C4-2B (cell line): ENCODE results near the gene LVRN.

Experiments
- ZFX ChIP-seq: fragments of 450-650 bp; IDR thresholded peaks from 2 replicates; pipeline ENCODE4 v1.6.1; 2017
- TF ChIP-seq, protein P1 (sequence below): fragments of 450-650 bp; conservative IDR thresholded peaks from 2 replicates; pipeline ENCODE4 v1.5.1; 2017; ENCODE audit warnings: mild to moderate bottlenecking

DNA sequence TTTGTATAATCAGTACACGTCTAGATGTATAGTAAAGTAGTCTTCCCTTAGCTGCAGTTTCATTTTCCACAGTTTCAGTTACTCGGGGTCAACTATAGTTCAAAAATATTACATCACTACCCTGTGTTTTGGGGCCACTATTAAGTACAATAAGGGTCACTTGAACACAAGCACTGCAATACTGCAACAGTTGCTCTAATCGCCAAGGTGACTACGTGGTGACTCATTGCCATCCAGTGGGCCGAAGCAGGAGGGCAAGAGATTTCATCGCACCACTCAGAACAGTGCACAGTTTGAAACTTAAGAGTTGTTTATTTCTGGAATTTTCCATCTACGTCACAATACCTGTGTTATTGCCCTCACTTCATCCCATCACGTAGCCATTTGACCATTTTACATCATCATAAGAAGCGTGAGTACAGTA is 69.8 kb downstream of the LVRN start, which contains the start of gene ARL14EPL:
- TF ChIP-seq, protein P1, sequence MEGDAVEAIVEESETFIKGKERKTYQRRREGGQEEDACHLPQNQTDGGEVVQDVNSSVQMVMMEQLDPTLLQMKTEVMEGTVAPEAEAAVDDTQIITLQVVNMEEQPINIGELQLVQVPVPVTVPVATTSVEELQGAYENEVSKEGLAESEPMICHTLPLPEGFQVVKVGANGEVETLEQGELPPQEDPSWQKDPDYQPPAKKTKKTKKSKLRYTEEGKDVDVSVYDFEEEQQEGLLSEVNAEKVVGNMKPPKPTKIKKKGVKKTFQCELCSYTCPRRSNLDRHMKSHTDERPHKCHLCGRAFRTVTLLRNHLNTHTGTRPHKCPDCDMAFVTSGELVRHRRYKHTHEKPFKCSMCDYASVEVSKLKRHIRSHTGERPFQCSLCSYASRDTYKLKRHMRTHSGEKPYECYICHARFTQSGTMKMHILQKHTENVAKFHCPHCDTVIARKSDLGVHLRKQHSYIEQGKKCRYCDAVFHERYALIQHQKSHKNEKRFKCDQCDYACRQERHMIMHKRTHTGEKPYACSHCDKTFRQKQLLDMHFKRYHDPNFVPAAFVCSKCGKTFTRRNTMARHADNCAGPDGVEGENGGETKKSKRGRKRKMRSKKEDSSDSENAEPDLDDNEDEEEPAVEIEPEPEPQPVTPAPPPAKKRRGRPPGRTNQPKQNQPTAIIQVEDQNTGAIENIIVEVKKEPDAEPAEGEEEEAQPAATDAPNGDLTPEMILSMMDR = peak; percentile 27
- no peak for TF ChIP-seq ZFX
